Loucy (cell line): ENCODE results near the gene GPRIN1.

Source experiments
- H2AFZ ChIP-seq: fragments of 200-600 bp; sonication (generic); 2 replicates; pipeline ENCODE4 v1.6.0; 2016; ENCODE audit warnings: antibody characterized with exemption, mild to moderate bottlenecking, low read length, moderate library complexity
- H3F3A ChIP-seq: fragments of 200-600 bp; 2 replicates; pipeline ENCODE4 v1.6.0; 2016; ENCODE audit warnings: antibody characterized with exemption, low read depth, mild to moderate bottlenecking
- H3K27me3 ChIP-seq: fragments of 200-600 bp; sonication (generic); 2 replicates; pipeline ENCODE4 v1.6.1; 2014; ENCODE audit warnings: low read length, mild to moderate bottlenecking; ENCODE audit not compliant: insufficient read depth, poor library complexity, severe bottlenecking
- H3K36me3 ChIP-seq: fragments of 200-600 bp; sonication (generic); 2 replicates; pipeline ENCODE4 v1.6.1; 2016; ENCODE audit warnings: low read length; ENCODE audit not compliant: insufficient read depth
- H3K4me1 ChIP-seq: fragments of 200-600 bp; sonication (generic); 2 replicates; pipeline ENCODE4 v1.5.1; 2014; ENCODE audit warnings: low read length, mild to moderate bottlenecking; ENCODE audit not compliant: insufficient read depth, poor library complexity, severe bottlenecking
- H3K4me2 ChIP-seq: fragments of 200-600 bp; sonication (generic); 2 replicates; pipeline ENCODE4 v1.6.0; 2014; ENCODE audit warnings: antibody characterized with exemption, low read length, low read depth, mild to moderate bottlenecking; ENCODE audit not compliant: poor library complexity, severe bottlenecking
- H3K4me3 ChIP-seq: fragments of 200-600 bp; sonication (generic); 2 replicates; pipeline ENCODE4 v1.5.1; 2014; ENCODE audit warnings: low read length, mild to moderate bottlenecking, mixed read lengths; ENCODE audit not compliant: poor library complexity, severe bottlenecking
- H3K79me2 ChIP-seq: fragments of 200-600 bp; sonication (generic); 2 replicates; pipeline ENCODE4 v1.6.1; 2014; ENCODE audit warnings: low read length; ENCODE audit not compliant: insufficient read depth
- H3K9ac ChIP-seq: fragments of 200-600 bp; sonication (generic); 2 replicates; pipeline ENCODE4 v1.6.0; 2014; ENCODE audit warnings: mild to moderate bottlenecking, low read depth, low read length, moderate library complexity; ENCODE audit not compliant: poor library complexity, severe bottlenecking
- H3K9me2 ChIP-seq: fragments of 200-600 bp; sonication (generic); replicated peaks from 2 replicates; pipeline ENCODE4 v1.6.1; 2016; ENCODE audit warnings: low read depth, low read length, mixed read lengths
- H3K9me3 ChIP-seq: fragments of 200-600 bp; sonication (generic); 2 replicates; pipeline ENCODE4 v1.6.1; 2014; ENCODE audit warnings: mild to moderate bottlenecking, antibody characterized with exemption, low read length, low read depth; ENCODE audit not compliant: insufficient read depth
- H4K20me1 ChIP-seq: fragments of 200-600 bp; sonication (generic); 2 replicates; pipeline ENCODE4 v1.6.0; 2014; ENCODE audit warnings: antibody characterized with exemption, low read length, mild to moderate bottlenecking; ENCODE audit not compliant: insufficient read depth, poor library complexity, severe bottlenecking
- CTCF ChIP-seq: fragments of 200-600 bp; sonication (generic); conservative IDR thresholded peaks from 2 replicates; pipeline ENCODE4 v1.5.1; 2014; ENCODE audit warnings: mild to moderate bottlenecking, antibody characterized with exemption, low read length
- EZH2phosphoT487 ChIP-seq: fragments of 200-600 bp; IDR thresholded peaks from 2 replicates; pipeline ENCODE4 v1.6.1; 2018; ENCODE audit warnings: antibody characterized with exemption, mild to moderate bottlenecking, moderate library complexity, borderline replicate concordance

GPRIN1 gene

DNA sequence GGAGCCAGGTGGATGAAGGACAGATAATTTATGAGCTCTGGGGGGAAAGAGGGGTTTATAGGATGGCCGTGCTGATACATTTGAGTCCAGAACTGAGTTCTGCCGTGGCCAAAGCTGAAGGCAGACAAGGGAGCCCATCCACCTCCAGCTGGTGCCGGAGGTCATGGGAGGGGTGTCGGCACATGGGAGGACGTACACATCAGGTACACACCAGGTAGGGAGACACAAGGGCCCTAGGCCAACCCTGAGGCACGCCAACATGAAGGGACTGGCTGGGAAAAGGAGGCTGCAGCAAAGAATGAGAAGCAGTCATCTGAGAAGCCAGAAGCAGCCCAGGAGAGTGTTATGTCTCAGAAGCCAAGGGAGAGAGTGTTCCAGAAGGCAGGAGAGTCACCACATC, 2.1 kb upstream of the GPRIN1 start:
- Histone ChIP-seq H3F3A (no peaks in the 10 kb centered on the region), H3K79me2 (no peaks in the 10 kb centered on the region), H4K20me1 (no peaks in the 10 kb centered on the region), H3K4me2 (no peak overlapping the region), H3K9me3 (no peaks in the 10 kb centered on the region), H3K4me1 (no peaks in the 10 kb centered on the region), H3K9ac (no peak overlapping the region), H3K27me3 (no peaks in the 10 kb centered on the region), H3K9me2 (no peaks in the 10 kb centered on the region), H3K36me3 (no peaks in the 10 kb centered on the region), H2AFZ (no peak overlapping the region), H3K4me3 (no peak overlapping the region)
- TF ChIP-seq EZH2phosphoT487 = no peak
- TF ChIP-seq CTCF = no peak

DNA sequence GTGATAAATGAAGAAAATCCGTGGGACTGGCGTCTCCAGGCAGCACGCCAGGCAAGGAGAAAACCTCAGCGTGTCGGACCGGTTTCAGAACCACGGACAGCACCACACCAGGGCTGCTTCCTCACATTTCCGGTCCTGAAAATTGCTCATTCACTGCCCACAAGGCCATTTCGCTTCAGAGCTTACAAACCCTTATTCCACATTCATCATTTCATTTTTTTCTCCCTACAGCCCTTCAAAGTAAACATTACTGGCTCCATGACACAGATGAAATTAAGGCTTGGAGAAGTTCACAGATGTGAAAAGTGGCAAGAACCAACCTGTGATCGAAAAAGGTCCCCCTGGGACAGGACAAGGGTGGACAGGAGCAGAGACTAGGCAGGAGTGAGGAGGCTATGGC, 1.5 kb upstream of the GPRIN1 start:
- H3K4me2 ChIP-seq = no peak overlapping the region
- no peak overlapping the region for H3K4me3 ChIP-seq
- no peaks in the 10 kb centered on the region for H3K9me2 ChIP-seq

DNA sequence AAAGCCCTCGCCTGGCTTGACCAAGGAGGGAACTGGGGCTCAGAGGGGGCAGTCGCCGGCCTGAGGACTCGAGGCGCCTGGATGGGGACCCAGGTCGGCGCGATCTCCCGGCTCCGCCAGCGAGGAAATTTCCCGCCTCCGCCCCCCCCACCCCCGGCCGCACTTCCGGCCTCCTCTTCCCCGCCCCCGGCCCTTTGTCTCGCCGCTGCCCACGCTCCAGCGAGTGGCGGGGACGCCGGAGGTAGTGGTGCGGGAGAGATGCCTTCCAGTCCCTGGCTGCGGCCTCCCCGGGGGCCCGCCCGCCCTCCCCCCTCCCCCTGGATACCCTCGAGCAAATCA, 448 bp upstream of the GPRIN1 start:
- H3K4me1 ChIP-seq = no peaks in the 10 kb centered on the region
- no peaks in the 10 kb centered on the region for H3K79me2 ChIP-seq
- H2AFZ ChIP-seq = no peak overlapping the region
- no peaks in the 10 kb centered on the region for H3K9me3 ChIP-seq
- no peak overlapping the region for H3K4me3 ChIP-seq
- H3K4me2 ChIP-seq = no peak overlapping the region
- no peaks in the 10 kb centered on the region for H3K36me3 ChIP-seq
- H3K27me3 ChIP-seq = no peaks in the 10 kb centered on the region
- no peak overlapping the region for H3K9ac ChIP-seq
- H3K9me2 ChIP-seq = no peaks in the 10 kb centered on the region
- no peaks in the 10 kb centered on the region for H4K20me1 ChIP-seq
- no peak for TF ChIP-seq EZH2phosphoT487
- no peak for TF ChIP-seq CTCF
- no peaks in the 10 kb centered on the region for H3F3A ChIP-seq

More for the DNA sequence above, 1.5 kb upstream of the GPRIN1 start:
- H3K79me2 ChIP-seq = no peaks in the 10 kb centered on the region
- no peaks in the 10 kb centered on the region for H3K36me3 ChIP-seq
- H3F3A ChIP-seq = no peaks in the 10 kb centered on the region
- H3K4me1 ChIP-seq = no peaks in the 10 kb centered on the region
- H3K9me3 ChIP-seq = no peaks in the 10 kb centered on the region
- no peaks in the 10 kb centered on the region for H3K27me3 ChIP-seq
- TF ChIP-seq CTCF (no peak), EZH2phosphoT487 (no peak)
- H3K9ac ChIP-seq = no peak overlapping the region
- no peak overlapping the region for H2AFZ ChIP-seq
- no peaks in the 10 kb centered on the region for H4K20me1 ChIP-seq
